ENCODE results near the gene MOSPD3.

- TF ChIP-seq POLR2A (IDR thresholded peaks at IDR 0.05) (no peak), POLR2AphosphoS5 (IDR thresholded peaks at IDR 0.05) (no peak), EP300 (IDR thresholded peaks at IDR 0.05) (no peak)
- TF ChIP-seq, protein P1, sequence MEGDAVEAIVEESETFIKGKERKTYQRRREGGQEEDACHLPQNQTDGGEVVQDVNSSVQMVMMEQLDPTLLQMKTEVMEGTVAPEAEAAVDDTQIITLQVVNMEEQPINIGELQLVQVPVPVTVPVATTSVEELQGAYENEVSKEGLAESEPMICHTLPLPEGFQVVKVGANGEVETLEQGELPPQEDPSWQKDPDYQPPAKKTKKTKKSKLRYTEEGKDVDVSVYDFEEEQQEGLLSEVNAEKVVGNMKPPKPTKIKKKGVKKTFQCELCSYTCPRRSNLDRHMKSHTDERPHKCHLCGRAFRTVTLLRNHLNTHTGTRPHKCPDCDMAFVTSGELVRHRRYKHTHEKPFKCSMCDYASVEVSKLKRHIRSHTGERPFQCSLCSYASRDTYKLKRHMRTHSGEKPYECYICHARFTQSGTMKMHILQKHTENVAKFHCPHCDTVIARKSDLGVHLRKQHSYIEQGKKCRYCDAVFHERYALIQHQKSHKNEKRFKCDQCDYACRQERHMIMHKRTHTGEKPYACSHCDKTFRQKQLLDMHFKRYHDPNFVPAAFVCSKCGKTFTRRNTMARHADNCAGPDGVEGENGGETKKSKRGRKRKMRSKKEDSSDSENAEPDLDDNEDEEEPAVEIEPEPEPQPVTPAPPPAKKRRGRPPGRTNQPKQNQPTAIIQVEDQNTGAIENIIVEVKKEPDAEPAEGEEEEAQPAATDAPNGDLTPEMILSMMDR (IDR thresholded peaks at IDR 0.05), result no peak
Observed at GRCh38 chr7:100639995-100640516, 27.7 kb downstream of the MOSPD3 start.
